DMS53 treated with DMSO at 0.1 percent for 48 hours (cell line): Measurements from ENCODE around the gene SLC16A3.
"Not testable (repeated sequence)": the region's sequence is repeated elsewhere in the genome, so short reads cannot be mapped to it uniquely, and the experiment has no call there.

Experiments
- DNase-seq: peaks from one replicate; lab custom pipeline; 2025; ENCODE audit not compliant: unreplicated experiment; lab: John Stamatoyannopoulos, UW

Gene SLC16A3

GRCh38 chr17:82203920-82204319 lies 24.9 kb upstream of the SLC16A3 start:
- no peak for DNase-seq

GRCh38 chr17:82204831-82205719 lies 23.8 kb upstream of the SLC16A3 start:
- peak; percentile 93 for DNase-seq

- peak; percentile 95 for DNase-seq
These were observed 22.9 kb upstream of the SLC16A3 start for GRCh38 chr17:82205720-82206508.

GRCh38 chr17:82210655-82211054 lies 18.2 kb upstream of the SLC16A3 start:
- not testable (repeated sequence) for DNase-seq

- DNase-seq, result peak; percentile 53
These were observed 16.3 kb upstream of the SLC16A3 start, which contains the start of gene CCDC57 for GRCh38 chr17:82212331-82213250. Gene CCDC57, minus strand, starts transcription at chr17:82212842. Its CDS starts 10,898 bp downstream, at chr17:82201944.

- DNase-seq, result peak; percentile 58
These were observed 15.4 kb upstream of the SLC16A3 start for GRCh38 chr17:82213251-82214011.

GRCh38 chr17:82214012-82214628 lies 14.7 kb upstream of the SLC16A3 start:
- DNase-seq, result no peak

GRCh38 chr17:82215095-82215971 lies 13.5 kb upstream of the SLC16A3 start:
- no peak for DNase-seq

GRCh38 chr17:82215972-82216300 lies 12.9 kb upstream of the SLC16A3 start:
- DNase-seq, result no peak

- DNase-seq, result no peak
These were observed 12.3 kb upstream of the SLC16A3 start for GRCh38 chr17:82216301-82217119.

GRCh38 chr17:82217120-82217529 lies 11.7 kb upstream of the SLC16A3 start:
- no peak for DNase-seq

GRCh38 chr17:82217530-82218204 lies 11.2 kb upstream of the SLC16A3 start:
- no peak for DNase-seq

GRCh38 chr17:82218349-82219075 lies 10.3 kb upstream of the SLC16A3 start:
- DNase-seq, result no peak

- DNase-seq, result no peak
These were observed 9.8 kb upstream of the SLC16A3 start for GRCh38 chr17:82219083-82219482.

GRCh38 chr17:82219753-82220709 lies 8.8 kb upstream of the SLC16A3 start:
- no peak for DNase-seq
